ENCODE measurements around the gene AGTRAP.

The AGTRAP gene

GRCh38 chr1:11789126-11790067 lies 53.5 kb downstream of the AGTRAP start:
- H3K36me3 ChIP-seq (ENCODE audit: control insufficient read depth in 2 of 2, insufficient read depth in 2 of 2, low read length in 2 of 2): peaks cover 22 to 28% of the 10 kb centered on the region in 2 donors

GRCh38 chr1:11790101-11790879 lies 54.4 kb downstream of the AGTRAP start:
- peaks cover 31 to 37% of the 10 kb centered on the region in 2 donors for H3K36me3 ChIP-seq (ENCODE audit: control insufficient read depth in 2 of 2, insufficient read depth in 2 of 2, low read length in 2 of 2)
- H3K27me3 ChIP-seq (ENCODE audit: control insufficient read depth in 2 of 2, insufficient read depth in 2 of 2, low read length in 2 of 2): no peaks in the 10 kb centered on the region
- peak overlapping the region in 1 of 2 donors; percentile 36 for H3K9ac ChIP-seq (ENCODE audit: low read depth in 1 of 2, low read length in 2 of 2)
- H3K4me3 ChIP-seq (ENCODE audit: low read length in 2 of 2): peak overlapping the region in 1 of 2 donors; percentile 15
- H3K27ac ChIP-seq (ENCODE audit: low read depth in 2 of 2, low read length in 2 of 2): peak overlapping the region; percentile 81 to 87
- H3K4me1 ChIP-seq (ENCODE audit: control insufficient read depth in 2 of 2, insufficient read depth in 2 of 2, low read length in 2 of 2): peaks cover 29 to 50% of the 10 kb centered on the region in 2 donors
- H3K9me3 ChIP-seq (ENCODE audit: control insufficient read depth in 2 of 2, low read length in 2 of 2): no peaks in the 10 kb centered on the region

More at GRCh38 chr1:11789126-11790067, 53.5 kb downstream of the AGTRAP start:
- Histone ChIP-seq H3K4me3 (ENCODE audit: low read length in 2 of 2) (no peak overlapping the region), H3K4me1 (ENCODE audit: control insufficient read depth in 2 of 2, insufficient read depth in 2 of 2, low read length in 2 of 2) (peaks cover 32 to 55% of the 10 kb centered on the region in 2 donors), H3K27ac (ENCODE audit: low read depth in 2 of 2, low read length in 2 of 2) (peak overlapping the region; percentile 81 to 87), H3K9ac (ENCODE audit: low read depth in 1 of 2, low read length in 2 of 2) (no peak overlapping the region), H3K9me3 (ENCODE audit: control insufficient read depth in 2 of 2, low read length in 2 of 2) (no peaks in the 10 kb centered on the region), H3K27me3 (ENCODE audit: control insufficient read depth in 2 of 2, insufficient read depth in 2 of 2, low read length in 2 of 2) (no peaks in the 10 kb centered on the region)

GRCh38 chr1:11790880-11791715 lies 55.2 kb downstream of the AGTRAP start:
- peaks cover 27 to 50% of the 10 kb centered on the region in 2 donors for H3K4me1 ChIP-seq (ENCODE audit: control insufficient read depth in 2 of 2, insufficient read depth in 2 of 2, low read length in 2 of 2)
- peak overlapping the region in 1 of 2 donors; percentile 15 for H3K4me3 ChIP-seq (ENCODE audit: low read length in 2 of 2)
- no peaks in the 10 kb centered on the region for H3K27me3 ChIP-seq (ENCODE audit: control insufficient read depth in 2 of 2, insufficient read depth in 2 of 2, low read length in 2 of 2)
- peaks cover 39 to 45% of the 10 kb centered on the region in 2 donors for H3K36me3 ChIP-seq (ENCODE audit: control insufficient read depth in 2 of 2, insufficient read depth in 2 of 2, low read length in 2 of 2)
- peak overlapping the region in 1 of 2 donors; percentile 57 for H3K9ac ChIP-seq (ENCODE audit: low read depth in 1 of 2, low read length in 2 of 2)
- H3K27ac ChIP-seq (ENCODE audit: low read depth in 2 of 2, low read length in 2 of 2): peak overlapping the region; percentile 81 to 87
- no peaks in the 10 kb centered on the region for H3K9me3 ChIP-seq (ENCODE audit: control insufficient read depth in 2 of 2, low read length in 2 of 2)

- peak overlapping the region in 1 of 2 donors; percentile 57 for H3K9ac ChIP-seq (ENCODE audit: low read depth in 1 of 2, low read length in 2 of 2)
These were observed 56.2 kb downstream of the AGTRAP start for GRCh38 chr1:11792106-11792505.

GRCh38 chr1:11793819-11794218 lies 57.9 kb downstream of the AGTRAP start:
- H3K9me3 ChIP-seq (ENCODE audit: control insufficient read depth in 2 of 2, low read length in 2 of 2): no peaks in the 10 kb centered on the region
- no peak overlapping the region for H3K9ac ChIP-seq (ENCODE audit: low read depth in 1 of 2, low read length in 2 of 2)
- no peak overlapping the region for H3K4me3 ChIP-seq (ENCODE audit: low read length in 2 of 2)
- H3K4me1 ChIP-seq (ENCODE audit: control insufficient read depth in 2 of 2, insufficient read depth in 2 of 2, low read length in 2 of 2): peaks cover 12 to 28% of the 10 kb centered on the region in 2 donors
- peaks cover 45 to 50% of the 10 kb centered on the region in 2 donors for H3K36me3 ChIP-seq (ENCODE audit: control insufficient read depth in 2 of 2, insufficient read depth in 2 of 2, low read length in 2 of 2)
- H3K27me3 ChIP-seq (ENCODE audit: control insufficient read depth in 2 of 2, insufficient read depth in 2 of 2, low read length in 2 of 2): no peaks in the 10 kb centered on the region
- H3K27ac ChIP-seq (ENCODE audit: low read depth in 2 of 2, low read length in 2 of 2): no peak overlapping the region

More at GRCh38 chr1:11792106-11792505, 56.2 kb downstream of the AGTRAP start:
- Histone ChIP-seq H3K36me3 (ENCODE audit: control insufficient read depth in 2 of 2, insufficient read depth in 2 of 2, low read length in 2 of 2) (peaks cover 45 to 50% of the 10 kb centered on the region in 2 donors), H3K4me1 (ENCODE audit: control insufficient read depth in 2 of 2, insufficient read depth in 2 of 2, low read length in 2 of 2) (peaks cover 24 to 46% of the 10 kb centered on the region in 2 donors), H3K27me3 (ENCODE audit: control insufficient read depth in 2 of 2, insufficient read depth in 2 of 2, low read length in 2 of 2) (no peaks in the 10 kb centered on the region), H3K27ac (ENCODE audit: low read depth in 2 of 2, low read length in 2 of 2) (peak overlapping the region in 1 of 2 donors; percentile 77), H3K4me3 (ENCODE audit: low read length in 2 of 2) (no peak overlapping the region), H3K9me3 (ENCODE audit: control insufficient read depth in 2 of 2, low read length in 2 of 2) (no peaks in the 10 kb centered on the region)

GRCh38 chr1:11794446-11795237 lies 58.7 kb downstream of the AGTRAP start:
- Histone ChIP-seq H3K4me1 (ENCODE audit: control insufficient read depth in 2 of 2, insufficient read depth in 2 of 2, low read length in 2 of 2) (peaks cover 11 to 22% of the 10 kb centered on the region in 2 donors), H3K36me3 (ENCODE audit: control insufficient read depth in 2 of 2, insufficient read depth in 2 of 2, low read length in 2 of 2) (peaks cover 50 to 54% of the 10 kb centered on the region in 2 donors), H3K27ac (ENCODE audit: low read depth in 2 of 2, low read length in 2 of 2) (no peak overlapping the region), H3K9me3 (ENCODE audit: control insufficient read depth in 2 of 2, low read length in 2 of 2) (no peaks in the 10 kb centered on the region), H3K27me3 (ENCODE audit: control insufficient read depth in 2 of 2, insufficient read depth in 2 of 2, low read length in 2 of 2) (no peaks in the 10 kb centered on the region), H3K9ac (ENCODE audit: low read depth in 1 of 2, low read length in 2 of 2) (no peak overlapping the region), H3K4me3 (ENCODE audit: low read length in 2 of 2) (no peak overlapping the region)

GRCh38 chr1:11795238-11795890 lies 59.4 kb downstream of the AGTRAP start:
- Histone ChIP-seq H3K4me1 (ENCODE audit: control insufficient read depth in 2 of 2, insufficient read depth in 2 of 2, low read length in 2 of 2) (peaks cover 8 to 15% of the 10 kb centered on the region in 2 donors), H3K27ac (ENCODE audit: low read depth in 2 of 2, low read length in 2 of 2) (no peak overlapping the region), H3K36me3 (ENCODE audit: control insufficient read depth in 2 of 2, insufficient read depth in 2 of 2, low read length in 2 of 2) (peaks cover 56% of the 10 kb centered on the region in 2 donors), H3K9ac (ENCODE audit: low read depth in 1 of 2, low read length in 2 of 2) (no peak overlapping the region), H3K27me3 (ENCODE audit: control insufficient read depth in 2 of 2, insufficient read depth in 2 of 2, low read length in 2 of 2) (no peaks in the 10 kb centered on the region), H3K4me3 (ENCODE audit: low read length in 2 of 2) (no peak overlapping the region), H3K9me3 (ENCODE audit: control insufficient read depth in 2 of 2, low read length in 2 of 2) (no peaks in the 10 kb centered on the region)

- Histone ChIP-seq H3K36me3 (ENCODE audit: control insufficient read depth in 2 of 2, insufficient read depth in 2 of 2, low read length in 2 of 2) (peaks cover 60 to 62% of the 10 kb centered on the region in 2 donors), H3K27ac (ENCODE audit: low read depth in 2 of 2, low read length in 2 of 2) (no peak overlapping the region), H3K4me3 (ENCODE audit: low read length in 2 of 2) (no peak overlapping the region), H3K27me3 (ENCODE audit: control insufficient read depth in 2 of 2, insufficient read depth in 2 of 2, low read length in 2 of 2) (no peaks in the 10 kb centered on the region), H3K9me3 (ENCODE audit: control insufficient read depth in 2 of 2, low read length in 2 of 2) (no peaks in the 10 kb centered on the region), H3K4me1 (ENCODE audit: control insufficient read depth in 2 of 2, insufficient read depth in 2 of 2, low read length in 2 of 2) (peaks cover 2 to 6% of the 10 kb centered on the region in 2 donors), H3K9ac (ENCODE audit: low read depth in 1 of 2, low read length in 2 of 2) (no peak overlapping the region)
These were observed 60.3 kb downstream of the AGTRAP start for GRCh38 chr1:11796036-11796828.

All from mucosa of rectum (tissue), 2 donors.